Stomach (tissue), 4 donors: ENCODE data around the gene KCNK10.

Experiments
- CTCF ChIP-seq, 7 experiments: fragments of 450-650 bp in 4 of 7; fragments of 200-600 bp in 3 of 7; sonication (generic) in 3 of 7; IDR thresholded peaks; one replicate each; pipeline ENCODE4 v1.5.1; 2016 to 2019; ENCODE audit warnings: antibody characterized with exemption in 7 of 7, control low read depth in 2 of 7, mild to moderate bottlenecking in 1 of 7
- POLR2A ChIP-seq, 4 donors: fragments of 450-650 bp; IDR thresholded peaks; one replicate each; pipeline ENCODE4 v1.6.1; 2016; ENCODE audit warnings: antibody characterized with exemption in 4 of 4, control low read depth in 2 of 4, mild to moderate bottlenecking in 1 of 4, moderate library complexity in 1 of 4

- TF ChIP-seq POLR2A (IDR thresholded peaks at IDR 0.05) (no peak), CTCF (IDR thresholded peaks at IDR 0.05) (no peak)
Measured at GRCh38 chr14:88199882-88200281, 123.2 kb downstream of the KCNK10 start.
